GM19372 (cell line): ENCODE measurements around the gene IQCN.
A peak's percentile ranks its signal among the peaks of the same experiment; 100 is the strongest.

Experiments used
- ATAC-seq: cut with Tn5 transposase; IDR thresholded peaks from one replicate; pipeline ENCODE4 v1.9.1; 2021; ENCODE audit warnings: mild to moderate bottlenecking, low read depth, moderate library complexity; ENCODE audit not compliant: unreplicated experiment

IQCN gene

GRCh38 chr19:18287836-18288772, 13.9 kb upstream of the IQCN start:
- ATAC-seq: no peak

GRCh38 chr19:18286973-18287635, 12.9 kb upstream of the IQCN start:
- no peak for ATAC-seq

GRCh38 chr19:18284712-18285360, 10.6 kb upstream of the IQCN start:
- no peak for ATAC-seq

GRCh38 chr19:18283338-18283737, 9.1 kb upstream of the IQCN start:
- ATAC-seq: no peak

- ATAC-seq: no peak
Observed at GRCh38 chr19:18282788-18283141, 8.5 kb upstream of the IQCN start.

GRCh38 chr19:18282021-18282787, 8.0 kb upstream of the IQCN start:
- ATAC-seq: no peak

GRCh38 chr19:18281082-18282020, 7.1 kb upstream of the IQCN start, which contains the start of gene JUND:
JUND (minus strand) TSS chr19:18281622; CDS start chr19:18281484, 138 bp downstream.
- peak; percentile 53 for ATAC-seq

- ATAC-seq: peak; percentile 9
Observed at GRCh38 chr19:18280247-18281081, 6.2 kb upstream of the IQCN start.

GRCh38 chr19:18279516-18280246, 5.4 kb upstream of the IQCN start:
- peak; percentile 5 for ATAC-seq

- no peak for ATAC-seq
Observed at GRCh38 chr19:18279266-18279515, 4.9 kb upstream of the IQCN start.

- ATAC-seq: no peak
Observed at GRCh38 chr19:18278521-18279265, 4.4 kb upstream of the IQCN start.

- ATAC-seq: no peak
Observed at GRCh38 chr19:18274781-18275356, 617 bp upstream of the IQCN start.

GRCh38 chr19:18273561-18274218, 562 bp downstream of the IQCN start:
- no peak for ATAC-seq

GRCh38 chr19:18271433-18271841, 2.8 kb downstream of the IQCN start:
- ATAC-seq: no peak

GRCh38 chr19:18270326-18270725, 3.9 kb downstream of the IQCN start:
- ATAC-seq: no peak

GRCh38 chr19:18269070-18269723, 5.1 kb downstream of the IQCN start:
- no peak for ATAC-seq
